Measurements from ENCODE around the gene TCEA2. TPM values are rescaled to one million over a fixed set of nuclear protein-coding genes. Genes with fewer than 3 reads are reported as not detected.

The TCEA2 gene
- total and polyA plus RNA-seq, 2 donors (not counting 1 experiment from before 2014, with no cell fraction given) = 58.1 to 63.9 TPM

DNA sequence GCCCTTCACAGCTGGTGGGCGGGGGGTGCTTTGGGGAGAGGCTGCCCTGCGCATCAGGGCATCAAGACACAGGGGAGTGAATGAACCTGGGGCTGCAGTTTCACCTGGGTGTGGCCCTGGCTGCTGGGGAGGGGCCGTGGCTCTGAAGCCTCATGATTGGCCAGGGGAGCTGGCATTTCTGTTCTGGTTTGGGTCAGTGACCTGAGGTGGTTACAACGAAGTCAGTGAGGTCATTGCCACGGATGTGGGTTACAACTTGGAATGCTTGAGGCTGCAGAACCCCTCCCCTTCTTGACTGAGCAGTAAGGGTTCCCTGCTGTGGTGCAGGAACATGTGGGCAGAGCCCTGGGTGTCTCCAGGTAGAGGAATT lies 3.0 kb downstream of the TCEA2 start:
- POLR2A ChIA-PET = interaction anchor here (0.6 to 4.2 kb wide), 3 partner anchors 12 to 86 kb away, joined by 4 to 55 read pairs (median 7); partner anchors contain the start of genes OPRL1, PRPF6, RGS19 and SAMD10
- H3K9me3 ChIP-seq (ENCODE audit: control extremely low read depth in 1 of 3, control insufficient read depth in 2 of 3, insufficient read depth in 1 of 3, low read length in 2 of 3) = no peaks in the 10 kb centered on the region
- Mint-ChIP-seq H3K4me1 (peaks cover 58% of the 10 kb centered on the region), H3K9me3 (ENCODE audit: insufficient read depth) (no peaks in the 10 kb centered on the region), H3K27ac (peak overlapping the region; percentile 95), H3K4me3 (peak overlapping the region; percentile 82), H3K27me3 (no peaks in the 10 kb centered on the region)
- intact Hi-C loops (cut with micrococcal nuclease) = loop anchor here (1.0 kb wide), 1 partner anchor 34 kb away; no protein-coding TSS in a partner anchor
- peak overlapping the region; percentile 40 to 55 for H3K27ac ChIP-seq (ENCODE audit: low read length in 2 of 2)
- peaks cover 17% of the 10 kb centered on the region for H4K20me1 ChIP-seq (ENCODE audit: control insufficient read depth, insufficient read depth, low read length, poor library complexity, severe bottlenecking)
- H3K4me2 ChIP-seq (replicated peaks; ENCODE audit: low read depth, low read length, poor library complexity, severe bottlenecking) = peak overlapping the region; percentile 98
- H3K79me2 ChIP-seq (ENCODE audit: control insufficient read depth, insufficient read depth, low read length) = peaks cover 29% of the 10 kb centered on the region
- TF ChIP-seq, protein P1, sequence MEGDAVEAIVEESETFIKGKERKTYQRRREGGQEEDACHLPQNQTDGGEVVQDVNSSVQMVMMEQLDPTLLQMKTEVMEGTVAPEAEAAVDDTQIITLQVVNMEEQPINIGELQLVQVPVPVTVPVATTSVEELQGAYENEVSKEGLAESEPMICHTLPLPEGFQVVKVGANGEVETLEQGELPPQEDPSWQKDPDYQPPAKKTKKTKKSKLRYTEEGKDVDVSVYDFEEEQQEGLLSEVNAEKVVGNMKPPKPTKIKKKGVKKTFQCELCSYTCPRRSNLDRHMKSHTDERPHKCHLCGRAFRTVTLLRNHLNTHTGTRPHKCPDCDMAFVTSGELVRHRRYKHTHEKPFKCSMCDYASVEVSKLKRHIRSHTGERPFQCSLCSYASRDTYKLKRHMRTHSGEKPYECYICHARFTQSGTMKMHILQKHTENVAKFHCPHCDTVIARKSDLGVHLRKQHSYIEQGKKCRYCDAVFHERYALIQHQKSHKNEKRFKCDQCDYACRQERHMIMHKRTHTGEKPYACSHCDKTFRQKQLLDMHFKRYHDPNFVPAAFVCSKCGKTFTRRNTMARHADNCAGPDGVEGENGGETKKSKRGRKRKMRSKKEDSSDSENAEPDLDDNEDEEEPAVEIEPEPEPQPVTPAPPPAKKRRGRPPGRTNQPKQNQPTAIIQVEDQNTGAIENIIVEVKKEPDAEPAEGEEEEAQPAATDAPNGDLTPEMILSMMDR (IDR thresholded peaks at IDR 0.05) = no peak
- H3K4me1 ChIP-seq (ENCODE audit: control insufficient read depth in 2 of 2, insufficient read depth in 2 of 2, low read length in 2 of 2) = peaks cover 56 to 84% of the 10 kb centered on the region in 2 donors
- no peak overlapping the region for H2AFZ ChIP-seq (ENCODE audit: insufficient read depth, low read depth, low read length, poor library complexity, severe bottlenecking)
- ATAC-seq (ENCODE audit: low read depth) (peak; percentile 63), DNase-seq (peak; percentile 80)
- no peaks in the 10 kb centered on the region for H3K27me3 ChIP-seq (replicated peaks in 1 of 4; ENCODE audit: control extremely low read depth in 1 of 4, control insufficient read depth in 3 of 4, insufficient read depth in 4 of 4, low read length in 3 of 4)
- H3K36me3 ChIP-seq (replicated peaks in 1 of 2; ENCODE audit: control extremely low read depth in 1 of 2, control insufficient read depth in 1 of 2, extremely low read depth in 1 of 2, insufficient read depth in 2 of 2, low read length in 1 of 2) = no peaks in the 10 kb centered on the region
- 24% methylated on average over 5 of the region's 5 CpGs for WGBS (ENCODE audit: insufficient coverage)
- CTCF ChIA-PET = interaction anchor here (0.6 to 3.2 kb wide), 9 partner anchors 9 to 155 kb away, joined by 3 to 14 read pairs (median 4); partner anchors contain the start of genes LKAAEAR1, NPBWR2, OPRL1 and RGS19
- no peak overlapping the region for H3K4me3 ChIP-seq (ENCODE audit: control extremely low read depth in 1 of 5, extremely low read depth in 1 of 5, insufficient read depth in 1 of 5, low read depth in 2 of 5, low read length in 4 of 5)
- H3K9ac ChIP-seq (ENCODE audit: low read length) = no peak overlapping the region

DNA sequence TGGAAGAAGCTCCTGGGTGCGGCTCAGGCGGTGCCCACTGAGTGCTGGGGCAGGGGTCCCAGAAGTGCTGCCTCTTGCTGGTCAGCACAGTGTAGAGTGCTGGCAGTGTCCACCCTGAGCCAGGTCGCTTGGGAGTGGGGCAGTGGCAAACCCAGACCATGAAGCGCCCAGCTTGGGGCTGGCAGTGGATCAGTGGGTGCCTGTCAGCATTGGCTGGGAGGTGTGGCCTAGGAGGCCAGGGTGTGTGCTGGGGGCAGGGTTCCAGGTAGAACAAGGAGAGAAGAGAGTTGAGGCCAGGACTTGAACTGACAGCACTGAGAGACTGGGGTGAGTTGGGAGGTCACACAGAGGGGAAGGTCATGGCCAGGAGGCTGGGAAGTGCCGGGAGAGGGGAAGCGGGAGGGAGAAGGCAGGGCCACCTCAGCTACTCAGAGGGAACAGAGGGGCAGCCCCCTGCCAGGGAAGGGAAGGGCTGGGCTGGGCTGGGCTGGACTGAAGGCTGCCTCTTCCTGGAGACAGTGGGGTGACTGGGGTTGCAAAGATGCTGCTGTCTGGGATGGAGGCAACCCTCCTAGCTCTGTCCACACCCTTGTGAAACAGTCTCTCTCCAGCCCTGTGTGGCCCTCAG lies 4.1 kb downstream of the TCEA2 start:
- H3K9me3 ChIP-seq (ENCODE audit: control extremely low read depth in 1 of 3, control insufficient read depth in 2 of 3, insufficient read depth in 1 of 3, low read length in 2 of 3) = no peaks in the 10 kb centered on the region
- H3K9ac ChIP-seq (ENCODE audit: low read length) = no peak overlapping the region
- Mint-ChIP-seq H3K4me1 (peaks cover 67% of the 10 kb centered on the region), H3K27ac (peak overlapping the region; percentile 61), H3K4me3 (peak overlapping the region; percentile 10), H3K9me3 (ENCODE audit: insufficient read depth) (no peaks in the 10 kb centered on the region), H3K27me3 (no peaks in the 10 kb centered on the region)
- ChIA-PET CTCF (interaction anchor here (0.9 to 1.6 kb wide), 4 partner anchors 12 to 36 kb away, joined by 3 to 4 read pairs (median 3); partner anchors contain the start of genes OPRL1 and RGS19), POLR2A (interaction anchor here (4.2 kb wide), 1 partner anchor 11 kb away, joined by 55 read pairs; the partner anchor contains the start of genes OPRL1 and RGS19)
- H4K20me1 ChIP-seq (ENCODE audit: control insufficient read depth, insufficient read depth, low read length, poor library complexity, severe bottlenecking) = peaks cover 29% of the 10 kb centered on the region
- H3K4me2 ChIP-seq (replicated peaks; ENCODE audit: low read depth, low read length, poor library complexity, severe bottlenecking) = peak overlapping the region; percentile 98
- DNase-seq = peak; percentile 18
- peaks cover 29% of the 10 kb centered on the region for H3K79me2 ChIP-seq (ENCODE audit: control insufficient read depth, insufficient read depth, low read length)
- TF ChIP-seq EZH2 (IDR thresholded peaks at IDR 0.05; ENCODE audit: borderline replicate concordance, insufficient read depth, low read depth, low read length, poor library complexity, severe bottlenecking) = no peak
- TF ChIP-seq, protein P1 (IDR thresholded peaks at IDR 0.05) = no peak
- peaks cover 64 to 93% of the 10 kb centered on the region in 2 donors for H3K4me1 ChIP-seq (ENCODE audit: control insufficient read depth in 2 of 2, insufficient read depth in 2 of 2, low read length in 2 of 2)
- H3K36me3 ChIP-seq (replicated peaks in 1 of 2; ENCODE audit: control extremely low read depth in 1 of 2, control insufficient read depth in 1 of 2, extremely low read depth in 1 of 2, insufficient read depth in 2 of 2, low read length in 1 of 2) = peaks cover 0 to 5% of the 10 kb centered on the region in 2 experiments
- H3K27ac ChIP-seq (ENCODE audit: low read length in 2 of 2) = no peak overlapping the region
- H3K4me3 ChIP-seq (ENCODE audit: control extremely low read depth in 1 of 5, extremely low read depth in 1 of 5, insufficient read depth in 1 of 5, low read depth in 2 of 5, low read length in 4 of 5) = no peak overlapping the region
- H3K27me3 ChIP-seq (replicated peaks in 1 of 4; ENCODE audit: control extremely low read depth in 1 of 4, control insufficient read depth in 3 of 4, insufficient read depth in 4 of 4, low read length in 3 of 4) = no peaks in the 10 kb centered on the region
- intact Hi-C loops (cut with micrococcal nuclease) = no loop called here
- H2AFZ ChIP-seq (ENCODE audit: insufficient read depth, low read depth, low read length, poor library complexity, severe bottlenecking) = no peak overlapping the region
- no peak for ATAC-seq (ENCODE audit: low read depth)
- 95% methylated on average over 6 of the region's 6 CpGs for WGBS (ENCODE audit: insufficient coverage)

Data from B cell (primary cell).